SK-N-SH (cell line): Measurements from ENCODE around the gene SCAPER. TPM values are rescaled to one million over a fixed set of nuclear protein-coding genes. Genes with fewer than 3 reads are reported as not detected.

Source experiments
- CTCF ChIA-PET: fragments of 300-600, 350-600 bp; formaldehyde crosslinking; extraction: SDS; loops from one replicate; lab custom pipeline; 2021; lab: Yijun Ruan, JAX
- POLR2A ChIA-PET: fragments of 350-600 bp; sonication (Branson Sonifier 250); formaldehyde crosslinking; extraction: SDS; loops from one replicate; lab custom pipeline; 2020; ENCODE audit warnings: antibody characterized with exemption, inconsistent platforms; lab: Yijun Ruan, JAX
- DNase-seq: peaks from one replicate; pipeline ENCODE4 v3.0.0; 2012
- H2AFZ ChIP-seq: fragments of 200-600 bp; sonication (generic); 2 replicates; pipeline ENCODE4 v1.8.1; 2016; ENCODE audit warnings: antibody characterized with exemption, mild to moderate bottlenecking, low read depth
- H3F3A ChIP-seq: fragments of 200-600 bp; sonication (generic); replicated peaks from 2 replicates; pipeline ENCODE3; 2016; ENCODE audit warnings: antibody characterized with exemption, mild to moderate bottlenecking; ENCODE audit not compliant: insufficient read depth
- H3K27ac ChIP-seq, 2 experiments: fragments of 200-500 bp in 1 of 2; fragments of 200-600 bp in 1 of 2; sonication (Bioruptor generic) in 1 of 2; sonication (generic), shearing (Covaris generic) in 1 of 2; 2 replicates each; pipeline versions ENCODE4 v1.5.1 to v1.6.1; 2014 to 2016; ENCODE audit warnings: low read depth in 2 of 2, inconsistent platforms in 1 of 2, low read length in 1 of 2, mild to moderate bottlenecking in 1 of 2, mixed read lengths in 1 of 2
- H3K27me3 ChIP-seq: fragments of 200-600 bp; sonication (generic), shearing (Covaris generic); 2 replicates; pipeline ENCODE4 v1.6.1; 2016; ENCODE audit warnings: mixed run types; ENCODE audit not compliant: insufficient read depth
- H3K36me3 ChIP-seq, 2 experiments: fragments of 200-500 bp in 1 of 2; fragments of 200-600 bp in 1 of 2; sonication (Bioruptor generic) in 1 of 2; sonication (generic) in 1 of 2; replicated peaks in 1 of 2; 2 replicates each; pipeline versions ENCODE3 to v1.5.1; 2014 to 2016; ENCODE audit warnings: low read length in 1 of 2, mild to moderate bottlenecking in 1 of 2; ENCODE audit not compliant: insufficient read depth in 2 of 2, control insufficient read depth in 1 of 2
- H3K4me1 ChIP-seq, 2 experiments: fragments of 200-500 bp in 1 of 2; fragments of 200-600 bp in 1 of 2; sonication (Bioruptor generic) in 1 of 2; sonication (generic), shearing (Covaris generic) in 1 of 2; 2 replicates each; pipeline versions ENCODE4 v1.5.1 to v1.6.1; 2014 to 2016; ENCODE audit warnings: low read depth in 1 of 2, low read length in 1 of 2, mixed run types in 1 of 2; ENCODE audit not compliant: insufficient read depth in 2 of 2, control insufficient read depth in 1 of 2
- H3K4me2 ChIP-seq: fragments of 200-600 bp; sonication (generic), shearing (Covaris generic); 2 replicates; pipeline ENCODE4 v1.6.1; 2017; ENCODE audit warnings: mixed run types
- H3K4me3 ChIP-seq, 2 experiments: fragments of 200-500 bp in 1 of 2; fragments of 200-600 bp in 1 of 2; sonication (Bioruptor generic) in 1 of 2; sonication (generic), shearing (Covaris generic) in 1 of 2; 2 replicates each; pipeline versions ENCODE4 v1.5.1 to v1.8.1; 2014 to 2016; ENCODE audit warnings: low read depth in 2 of 2, inconsistent platforms in 1 of 2, low read length in 1 of 2, mild to moderate bottlenecking in 1 of 2, mixed read lengths in 1 of 2, moderate library complexity in 1 of 2
- H3K79me2 ChIP-seq: fragments of 200-600 bp; sonication (generic); 2 replicates; pipeline ENCODE4 v1.8.1; 2017; ENCODE audit warnings: mild to moderate bottlenecking; ENCODE audit not compliant: insufficient read depth
- H3K9ac ChIP-seq: fragments of 200-600 bp; sonication (generic); 2 replicates; pipeline ENCODE4 v1.6.1; 2017; ENCODE audit warnings: mixed run types
- H3K9me2 ChIP-seq: fragments of 200-600 bp; sonication (generic); 2 replicates; pipeline ENCODE4 v1.6.1; 2017; ENCODE audit warnings: mixed run types
- H3K9me3 ChIP-seq: fragments of 200-600 bp; sonication (generic); 2 replicates; pipeline ENCODE4 v1.6.1; 2017; ENCODE audit warnings: mixed run types, mild to moderate bottlenecking, moderate library complexity
- H4K20me1 ChIP-seq: fragments of 200-600 bp; sonication (generic); 2 replicates; pipeline ENCODE4 v1.6.1; 2017; ENCODE audit warnings: mild to moderate bottlenecking, mixed run types; ENCODE audit not compliant: insufficient read depth
- CHD2 ChIP-seq: fragments of 150-350 bp; IDR thresholded peaks from 2 replicates; pipeline ENCODE4 v1.6.1; 2018; ENCODE audit warnings: low read length; ENCODE audit not compliant: partially characterized antibody
- CTCF ChIP-seq: fragments of 200-600 bp; sonication (generic); IDR thresholded peaks from 2 replicates; pipeline ENCODE4 v1.6.1; 2017; ENCODE audit warnings: antibody characterized with exemption, mild to moderate bottlenecking, moderate library complexity
- ELF1 ChIP-seq: IDR thresholded peaks from 2 replicates; pipeline ENCODE4 v1.4.0; 2012
- EP300 ChIP-seq, 2 experiments: IDR thresholded peaks; 2 replicates each; pipeline versions ENCODE4 v1.4.0 to v1.6.1; 2012; ENCODE audit warnings: borderline replicate concordance in 1 of 2, low read depth in 1 of 2, low read length in 1 of 2
- EZH2phosphoT487 ChIP-seq: fragments of 200-600 bp; sonication (generic); IDR thresholded peaks from 2 replicates; pipeline ENCODE4 v1.6.1; 2017; ENCODE audit warnings: low read depth, mixed run types, mild to moderate bottlenecking, antibody characterized with exemption, moderate library complexity, borderline replicate concordance
- FOXM1 ChIP-seq: IDR thresholded peaks from 2 replicates; pipeline ENCODE4 v1.4.0; 2012; ENCODE audit warnings: low read depth, mild to moderate bottlenecking
- GABPA ChIP-seq: IDR thresholded peaks from 2 replicates; pipeline ENCODE4 v1.4.0; 2012; ENCODE audit warnings: low read depth, mild to moderate bottlenecking
- GATA2 ChIP-seq: sonication (generic); formaldehyde crosslinking; IDR thresholded peaks from 2 replicates; pipeline ENCODE4 v1.5.0; 2020; ENCODE audit warnings: mild to moderate bottlenecking, missing genetic modification reagents
- JUND ChIP-seq: IDR thresholded peaks from 2 replicates; pipeline ENCODE4 v1.4.0; 2012
- NFIC ChIP-seq: IDR thresholded peaks from 2 replicates; pipeline ENCODE4 v1.4.0; 2012; ENCODE audit warnings: borderline replicate concordance
- PBX3 ChIP-seq: IDR thresholded peaks from 2 replicates; pipeline ENCODE4; 2012
- RAD21 ChIP-seq: IDR thresholded peaks from 2 replicates; pipeline ENCODE4 v1.6.1; 2012; ENCODE audit warnings: mild to moderate bottlenecking, low read length
- RCOR1 ChIP-seq: fragments of 150-350 bp; IDR thresholded peaks from 2 replicates; pipeline ENCODE4 v1.6.1; 2017; ENCODE audit warnings: antibody characterized with exemption, low read length
- RFX5 ChIP-seq: IDR thresholded peaks from 2 replicates; pipeline ENCODE4 v1.6.1; 2012; ENCODE audit warnings: mild to moderate bottlenecking, improper control_type of control experiment, low read length
- RXRA ChIP-seq: IDR thresholded peaks from 2 replicates; pipeline ENCODE4 v1.4.0; 2012; ENCODE audit warnings: low read depth, mild to moderate bottlenecking, borderline replicate concordance
- TEAD4 ChIP-seq: IDR thresholded peaks from 2 replicates; pipeline ENCODE4 v1.4.0; 2012; ENCODE audit warnings: mild to moderate bottlenecking, borderline replicate concordance; ENCODE audit not compliant: insufficient read depth
- USF1 ChIP-seq: IDR thresholded peaks from 2 replicates; pipeline ENCODE4 v1.4.0; 2012; ENCODE audit warnings: low read depth, borderline replicate concordance
- YY1 ChIP-seq: IDR thresholded peaks from 2 replicates; pipeline ENCODE4 v1.4.0; 2012; ENCODE audit warnings: low read depth, mild to moderate bottlenecking
- WGBS: methylation state at CpG from one replicate; pipeline ENCODE4 v1.1.6; 2017; ENCODE audit warnings: low lambda C conversion rate; 5-methylcytosine and 5-hydroxymethylcytosine counted together
- polyA plus RNA-seq, 3 experiments: library from polyadenylated mRNA; depleted of rRNA; stranded (reverse); fragments of >200 nt; gene quantifications; 2 replicates each; pipeline ENCODE4 v1.2.3, GENCODE V29; 2012

SCAPER gene
- polyA plus RNA-seq, 1 of the 3 experiments (the other 2 are of a cell fraction): 1.8 TPM

GRCh38 chr15:76636059-76636458 lies 269.1 kb downstream of the SCAPER start:
- no peaks in the 10 kb centered on the region for H3K4me1 ChIP-seq
- no peaks in the 10 kb centered on the region for H3K9me3 ChIP-seq
- ChIA-PET POLR2A (no interaction called here), CTCF (interaction anchor here (0.8 kb wide), 1 partner anchor 194 kb away, joined by 3 read pairs; no protein-coding TSS in a partner anchor)
- H4K20me1 ChIP-seq: no peaks in the 10 kb centered on the region
- no peaks in the 10 kb centered on the region for H3K9me2 ChIP-seq
- no peaks in the 10 kb centered on the region for H3K79me2 ChIP-seq
- no peak overlapping the region for H3K27ac ChIP-seq
- no peak overlapping the region for H3K4me3 ChIP-seq
- no peak overlapping the region for H3K4me2 ChIP-seq
- no peak for DNase-seq
- no peak overlapping the region for H3K9ac ChIP-seq
- H3K27me3 ChIP-seq: no peaks in the 10 kb centered on the region
- TF ChIP-seq PBX3: no peak
- TF ChIP-seq EP300 (IDR thresholded peaks at IDR 0.05; ENCODE audit: borderline replicate concordance in 1 of 2, low read depth in 1 of 2, low read length in 1 of 2): no peak
- TF ChIP-seq EZH2phosphoT487: no peak
- no peak for TF ChIP-seq RXRA
- TF ChIP-seq ELF1: no peak
- no peak for TF ChIP-seq USF1
- TF ChIP-seq RCOR1: no peak
- no peak for TF ChIP-seq TEAD4
- no peak for TF ChIP-seq CTCF
- no peak for TF ChIP-seq RFX5
- no peak for TF ChIP-seq JUND
- no peak for TF ChIP-seq GABPA
- TF ChIP-seq YY1: no peak
- TF ChIP-seq FOXM1: no peak
- TF ChIP-seq CHD2: no peak
- H3K36me3 ChIP-seq: peaks cover 0 to 7% of the 10 kb centered on the region in 2 experiments
- no peaks in the 10 kb centered on the region for H3F3A ChIP-seq
- H2AFZ ChIP-seq: no peak overlapping the region

- Histone ChIP-seq H3K9me2 (no peaks in the 10 kb centered on the region), H3K4me1 (no peaks in the 10 kb centered on the region), H3K27me3 (no peaks in the 10 kb centered on the region), H3K4me3 (no peak overlapping the region), H4K20me1 (no peaks in the 10 kb centered on the region), H3K9ac (no peak overlapping the region), H3K9me3 (no peaks in the 10 kb centered on the region), H3K27ac (no peak overlapping the region), H3F3A (no peaks in the 10 kb centered on the region), H3K4me2 (no peak overlapping the region), H2AFZ (no peak overlapping the region), H3K79me2 (no peaks in the 10 kb centered on the region), H3K36me3 (no peaks in the 10 kb centered on the region)
- WGBS: 89% methylated on average over 4 of the region's 4 CpGs
- ChIA-PET POLR2A (no interaction called here), CTCF (no interaction called here)
- DNase-seq: no peak
- TF ChIP-seq GATA2 (no peak), ELF1 (no peak), NFIC (no peak), RAD21 (no peak)
Measured at GRCh38 chr15:76626611-76627010, 278.5 kb downstream of the SCAPER start.
